Nephron progenitor cell (in vitro differentiated cells): ENCODE measurements around the gene EXOSC5.
"Not testable (repeated sequence)": the region's sequence is repeated elsewhere in the genome, so short reads cannot be mapped to it uniquely, and the experiment has no call there.

Source experiments
- DNase-seq: peaks from one replicate; pipeline ENCODE4 v3.0.0; 2021
- H3K27ac Mint-ChIP-seq: 2 replicates; pipeline ENCODE4 v1.8.0; 2021; ENCODE audit warnings: mild to moderate bottlenecking, moderate library complexity, mixed read lengths
- H3K27me3 Mint-ChIP-seq: 2 replicates; pipeline ENCODE4 v1.8.0; 2021; ENCODE audit warnings: mild to moderate bottlenecking, low read depth, mixed read lengths; ENCODE audit not compliant: poor library complexity
- H3K36me3 Mint-ChIP-seq: 2 replicates; pipeline ENCODE4 v1.8.0; 2021; ENCODE audit warnings: low read depth, mixed read lengths
- H3K4me1 Mint-ChIP-seq: 2 replicates; pipeline ENCODE4 v1.8.0; 2021; ENCODE audit warnings: mixed read lengths
- H3K4me3 Mint-ChIP-seq: 2 replicates; pipeline ENCODE4 v1.8.0; 2021; ENCODE audit warnings: mild to moderate bottlenecking, moderate library complexity, mixed read lengths
- H3K9me3 Mint-ChIP-seq: 2 replicates; pipeline ENCODE4 v1.8.0; 2021; ENCODE audit warnings: mild to moderate bottlenecking, moderate library complexity, mixed read lengths
- CTCF ChIP-seq: fragments of 200-600 bp; sonication (generic); IDR thresholded peaks from 2 replicates; pipeline ENCODE4 v1.5.0; 2021; ENCODE audit warnings: antibody characterized with exemption

Gene EXOSC5

GRCh38 chr19:41410336-41411054 lies 13.3 kb upstream of the EXOSC5 start:
- peaks cover 11% of the 10 kb centered on the region for H3K4me1 Mint-ChIP-seq
- no peak for DNase-seq
- TF ChIP-seq CTCF = no peak
- no peak overlapping the region for H3K27ac Mint-ChIP-seq
- H3K9me3 Mint-ChIP-seq = no peaks in the 10 kb centered on the region
- H3K27me3 Mint-ChIP-seq = peaks cover 2% of the 10 kb centered on the region
- H3K36me3 Mint-ChIP-seq = peaks cover 19% of the 10 kb centered on the region
- no peak overlapping the region for H3K4me3 Mint-ChIP-seq

GRCh38 chr19:41409288-41409687 lies 12.1 kb upstream of the EXOSC5 start:
- H3K27me3 Mint-ChIP-seq = peaks cover 2% of the 10 kb centered on the region
- no peak overlapping the region for H3K4me3 Mint-ChIP-seq
- no peak for DNase-seq
- peaks cover 16% of the 10 kb centered on the region for H3K36me3 Mint-ChIP-seq
- no peak for TF ChIP-seq CTCF
- no peaks in the 10 kb centered on the region for H3K9me3 Mint-ChIP-seq
- peaks cover 11% of the 10 kb centered on the region for H3K4me1 Mint-ChIP-seq
- peak overlapping the region; percentile 44 for H3K27ac Mint-ChIP-seq

- H3K9me3 Mint-ChIP-seq, DNase-seq, H3K4me3 Mint-ChIP-seq, H3K27me3 Mint-ChIP-seq: not testable (repeated sequence)
- Mint-ChIP-seq H3K4me1 (peaks cover 11% of the 10 kb centered on the region), H3K27ac (peak overlapping the region; percentile 44), H3K36me3 (peaks cover 12% of the 10 kb centered on the region)
Observed at GRCh38 chr19:41408846-41409245, 11.7 kb upstream of the EXOSC5 start.

GRCh38 chr19:41408256-41408655 lies 11.1 kb upstream of the EXOSC5 start:
- Mint-ChIP-seq H3K4me3 (no peak overlapping the region), H3K9me3 (no peaks in the 10 kb centered on the region), H3K27ac (no peak overlapping the region), H3K27me3 (peaks cover 2% of the 10 kb centered on the region), H3K4me1 (peaks cover 11% of the 10 kb centered on the region), H3K36me3 (peaks cover 6% of the 10 kb centered on the region)
- DNase-seq = no peak
- no peak for TF ChIP-seq CTCF

GRCh38 chr19:41407271-41407670 lies 10.1 kb upstream of the EXOSC5 start:
- H3K4me1 Mint-ChIP-seq = peaks cover 11% of the 10 kb centered on the region
- TF ChIP-seq CTCF = no peak
- H3K9me3 Mint-ChIP-seq = no peaks in the 10 kb centered on the region
- peak overlapping the region; percentile 64 for H3K27ac Mint-ChIP-seq
- H3K36me3 Mint-ChIP-seq = peaks cover 8% of the 10 kb centered on the region
- H3K4me3 Mint-ChIP-seq = no peak overlapping the region
- H3K27me3 Mint-ChIP-seq = peaks cover 2% of the 10 kb centered on the region
- no peak for DNase-seq

- Mint-ChIP-seq H3K4me1 (peaks cover 11% of the 10 kb centered on the region), H3K27ac (no peak overlapping the region), H3K36me3 (peaks cover 4% of the 10 kb centered on the region), H3K9me3 (no peaks in the 10 kb centered on the region), H3K4me3 (no peak overlapping the region), H3K27me3 (peaks cover 2% of the 10 kb centered on the region)
- no peak for DNase-seq
- no peak for TF ChIP-seq CTCF
Observed at GRCh38 chr19:41405776-41406175, 8.6 kb upstream of the EXOSC5 start.
